ENCODE measurements around the gene CLTC. TPM values are rescaled to one million over a fixed set of nuclear protein-coding genes. Genes with fewer than 3 reads are reported as not detected.

Gene CLTC
- total and polyA plus RNA-seq, 10 of the 15 experiments (the other 5 are each of a cell fraction or from before 2014, with no cell fraction given): 77.5 to 188 (median 129) TPM

- RAD21 ChIA-PET (ENCODE audit: unreplicated experiment): interaction anchor here (0.7 to 1.3 kb wide), 2 partner anchors 10 to 111 kb away, joined by 3 read pairs; no protein-coding TSS in a partner anchor
- 81% methylated on average over 6 of the region's 6 CpGs for WGBS (ENCODE audit: insufficient coverage, insufficient replicate concordance, low lambda C conversion rate, missing lambda C conversion rate)
Observed at GRCh38 chr17:59632398-59632797, 12.7 kb downstream of the CLTC start.

More at GRCh38 chr17:59632398-59632797, 12.7 kb downstream of the CLTC start:
- Histone ChIP-seq H3K9me3 (replicated peaks; ENCODE audit: control insufficient read depth, insufficient read depth, low read length) (no peaks in the 10 kb centered on the region), H3K4me2 (ENCODE audit: control insufficient read depth, insufficient read depth) (no peak overlapping the region), H3K9ac (ENCODE audit: control insufficient read depth, insufficient read depth, low read length) (no peak overlapping the region), H3K36me3 (ENCODE audit: control insufficient read depth in 2 of 2, insufficient read depth in 2 of 2, low read length in 1 of 2) (peaks cover 0 to 20% of the 10 kb centered on the region in 2 experiments; a peak in 2 of 4 replicates), H4K20me1 (ENCODE audit: control insufficient read depth, insufficient read depth) (peaks cover 15% of the 10 kb centered on the region), H3K4me1 (ENCODE audit: control insufficient read depth, insufficient read depth, low read length) (peaks cover 22% of the 10 kb centered on the region), H3K27ac (ENCODE audit: control insufficient read depth, insufficient read depth) (no peak overlapping the region), H3K27me3 (replicated peaks in 1 of 2; ENCODE audit: control insufficient read depth in 2 of 2, insufficient read depth in 2 of 2, low read length in 1 of 2) (no peaks in the 10 kb centered on the region), H3K79me2 (ENCODE audit: control insufficient read depth, insufficient read depth, low read length) (peaks cover 85% of the 10 kb centered on the region), H2AFZ (ENCODE audit: control insufficient read depth, low read depth, low read length) (no peak overlapping the region), H3K4me3 (no peak overlapping the region)
- FAIRE-seq (no peak), DNase-seq (ENCODE audit: low read depth, low spot score) (no peak), ATAC-seq (no peak)
- POLR2A ChIA-PET: interaction anchor here (0.7 to 12.3 kb wide), 2 partner anchors 12 to 151 kb away, joined by 3 to 111 read pairs; partner anchors contain the start of gene CLTC
- CTCF ChIA-PET: interaction anchor here (0.6 to 1.0 kb wide), 3 partner anchors 14 to 801 kb away, joined by 3 to 6 read pairs (median 3); no protein-coding TSS in a partner anchor
- intact Hi-C loops (cut with micrococcal nuclease; ENCODE audit: unreplicated experiment) (no loop called here), in situ Hi-C loops (cut with MboI) (no loop called here)
- BruUV-seq (replicated peaks): no TSS peak
- TF ChIP-seq BCLAF1 (IDR thresholded peaks at IDR 0.05) (no peak), ZNF207 (IDR thresholded peaks at IDR 0.05; ENCODE audit: borderline replicate concordance) (no peak), BACH1 (IDR thresholded peaks at IDR 0.05; ENCODE audit: borderline replicate concordance) (no peak), USF1 (IDR thresholded peaks at IDR 0.05; ENCODE audit: borderline replicate concordance, extremely low read length, insufficient read depth, low read depth, low read length) (no peak), NR2F1 (conservative IDR thresholded peaks at IDR 0.05) (no peak), BCL11A (IDR thresholded peaks at IDR 0.05; ENCODE audit: low read depth, low read length) (no peak), NR2C1 (IDR thresholded peaks at IDR 0.05) (no peak), ATF2 (IDR thresholded peaks at IDR 0.05; ENCODE audit: low read length) (no peak), STAT3 (IDR thresholded peaks at IDR 0.05; ENCODE audit: low read depth, low read length) (no peak), EP300 (IDR thresholded peaks at IDR 0.05; ENCODE audit: borderline replicate concordance in 1 of 2, control insufficient read depth in 1 of 2, low read depth in 2 of 2, low read length in 2 of 2) (no peak), REST (IDR thresholded peaks at IDR 0.05; ENCODE audit: low read depth, low read length) (no peak), MTA3 (IDR thresholded peaks at IDR 0.05; ENCODE audit: borderline replicate concordance, low read length) (no peak)
- SMC1A ChIA-PET (ENCODE audit: uncharacterized antibody, unreplicated experiment): interaction anchor here (0.6 to 1.0 kb wide), 2 partner anchors 10 to 15 kb away, joined by 4 read pairs; no protein-coding TSS in a partner anchor
